ENCODE data around the gene ABTB2. TPM values are rescaled to one million over a fixed set of nuclear protein-coding genes. Genes with fewer than 3 reads are reported as not detected.
A peak's percentile ranks its signal among the peaks of the same experiment; 100 is the strongest.

Gene ABTB2
- total and polyA plus RNA-seq, 7 donors = 4.5 to 24.7 (median 18.5) TPM

- H3K4me1 ChIP-seq = no peaks in the 10 kb centered on the region
- H3K27ac ChIP-seq = no peak overlapping the region
- no peak for TF ChIP-seq CTCF (IDR thresholded peaks at IDR 0.05)
- ATAC-seq (no peak), DNase-seq (no peak)
- WGBS, 3 donors = 86 to 88% (median 86%) methylated on average over 6 of the region's 6 CpGs
- no peaks in the 10 kb centered on the region for H3K9me3 ChIP-seq
- no peaks in the 10 kb centered on the region for H3K36me3 ChIP-seq (ENCODE audit: insufficient read depth in 1 of 2, low read depth in 1 of 2)
- no peaks in the 10 kb centered on the region for H3K27me3 ChIP-seq (ENCODE audit: insufficient read depth in 3 of 3, low read length in 2 of 3)
- intact Hi-C loops (cut with DNase I) = no loop called here
- H3K4me3 ChIP-seq = no peak overlapping the region
These were observed 46.5 kb upstream of the ABTB2 start for GRCh38 chr11:34404280-34404679.

GRCh38 chr11:34403431-34403830 is 45.6 kb upstream of the ABTB2 start:
- no peak for TF ChIP-seq CTCF (IDR thresholded peaks at IDR 0.05)
- H3K27ac ChIP-seq = no peak overlapping the region
- no peaks in the 10 kb centered on the region for H3K36me3 ChIP-seq (ENCODE audit: insufficient read depth in 1 of 2, low read depth in 1 of 2)
- H3K4me3 ChIP-seq = no peak overlapping the region
- no peaks in the 10 kb centered on the region for H3K9me3 ChIP-seq
- intact Hi-C loops (cut with DNase I) = no loop called here
- H3K27me3 ChIP-seq (ENCODE audit: insufficient read depth in 3 of 3, low read length in 2 of 3) = no peaks in the 10 kb centered on the region
- H3K4me1 ChIP-seq = no peaks in the 10 kb centered on the region
- 63 to 76% (median 63%) methylated on average over 4 of the region's 4 CpGs for WGBS, 3 donors
- ATAC-seq (no peak), DNase-seq (no peak)

- intact Hi-C loops (cut with DNase I) = no loop called here
- ATAC-seq = no peak
- Histone ChIP-seq H3K4me1 (peaks cover 6% of the 10 kb centered on the region), H3K27ac (no peak overlapping the region), H3K9me3 (no peaks in the 10 kb centered on the region), H3K27me3 (ENCODE audit: insufficient read depth in 3 of 3, low read length in 2 of 3) (no peaks in the 10 kb centered on the region), H3K36me3 (ENCODE audit: insufficient read depth in 1 of 2, low read depth in 1 of 2) (no peaks in the 10 kb centered on the region), H3K4me3 (no peak overlapping the region)
- no peak for TF ChIP-seq CTCF (IDR thresholded peaks at IDR 0.05)
- no peak for DNase-seq
- WGBS, 3 donors = 70 to 83% (median 81%) methylated on average over 2 of the region's 2 CpGs
These were observed 40.0 kb upstream of the ABTB2 start for GRCh38 chr11:34397811-34398210.

- Histone ChIP-seq H3K9me3 (no peaks in the 10 kb centered on the region), H3K27me3 (ENCODE audit: insufficient read depth in 3 of 3, low read length in 2 of 3) (no peaks in the 10 kb centered on the region), H3K4me3 (no peak overlapping the region), H3K4me1 (peaks cover 6% of the 10 kb centered on the region), H3K36me3 (ENCODE audit: insufficient read depth in 1 of 2, low read depth in 1 of 2) (no peaks in the 10 kb centered on the region), H3K27ac (no peak overlapping the region)
- 67 to 92% (median 69%) methylated on average over 1 of the region's 1 CpG for WGBS, 3 donors
- intact Hi-C loops (cut with DNase I) = no loop called here
- DNase-seq = no peak
- no peak for TF ChIP-seq CTCF (IDR thresholded peaks at IDR 0.05)
- no peak for ATAC-seq
These were observed 39.3 kb upstream of the ABTB2 start for GRCh38 chr11:34397120-34397519.

- H3K36me3 ChIP-seq (ENCODE audit: insufficient read depth in 1 of 2, low read depth in 1 of 2) = no peaks in the 10 kb centered on the region
- TF ChIP-seq CTCF (IDR thresholded peaks at IDR 0.05) = no peak
- no peaks in the 10 kb centered on the region for H3K27me3 ChIP-seq (ENCODE audit: insufficient read depth in 3 of 3, low read length in 2 of 3)
- 22 to 29% (median 28%) methylated on average over 1 of the region's 1 CpG for WGBS, 3 donors
- intact Hi-C loops (cut with DNase I) = no loop called here
- H3K27ac ChIP-seq = peak overlapping the region; percentile 65
- no peak for DNase-seq
- ATAC-seq = peak; percentile 64 to 97 (median 92)
- H3K4me3 ChIP-seq = no peak overlapping the region
- H3K9me3 ChIP-seq = no peaks in the 10 kb centered on the region
- H3K4me1 ChIP-seq = peaks cover 6% of the 10 kb centered on the region
These were observed 38.2 kb upstream of the ABTB2 start for GRCh38 chr11:34395916-34396550.

Data from psoas muscle (tissue), 8 donors.